ENCODE results near the gene NAV2. TPM values are rescaled to one million over a fixed set of nuclear protein-coding genes. Genes with fewer than 3 reads are reported as not detected.

Gene NAV2
- polyA plus RNA-seq, 3 donors = not detected

- H3K9me3 ChIP-seq (replicated peaks in 1 of 2; ENCODE audit: control insufficient read depth in 1 of 2, insufficient read depth in 1 of 2, low read length in 2 of 2) = no peaks in the 10 kb centered on the region
- intact Hi-C loops (cut with micrococcal nuclease) = no loop called here
- H3K4me1 ChIP-seq (ENCODE audit: control insufficient read depth in 1 of 2, insufficient read depth in 2 of 2, low read length in 2 of 2) = no peaks in the 10 kb centered on the region
- Mint-ChIP-seq H3K27me3 (ENCODE audit: low read depth in 3 of 3) (peaks cover 0 to 6% (median 1%) of the 10 kb centered on the region in 3 donors), H3K27ac (no peak overlapping the region), H3K36me3 (no peaks in the 10 kb centered on the region), H3K4me3 (no peak overlapping the region), H3K9me3 (no peaks in the 10 kb centered on the region), H3K4me1 (no peaks in the 10 kb centered on the region)
- H3K27ac ChIP-seq (ENCODE audit: low read depth in 1 of 2, low read length in 2 of 2) = no peak overlapping the region
- no peaks in the 10 kb centered on the region for H4K20me1 ChIP-seq (ENCODE audit: insufficient read depth, low read length)
- H3K36me3 ChIP-seq (replicated peaks in 1 of 2; ENCODE audit: control insufficient read depth in 1 of 2, insufficient read depth in 2 of 2, low read length in 2 of 2) = no peaks in the 10 kb centered on the region
- H3K9ac ChIP-seq (ENCODE audit: insufficient read depth, low read length, poor library complexity, severe bottlenecking) = no peak overlapping the region
- no peak for DNase-seq
- TF ChIP-seq CTCF (IDR thresholded peaks at IDR 0.05) = no peak
- H3K4me2 ChIP-seq (replicated peaks; ENCODE audit: extremely low read depth, low read length, poor library complexity, severe bottlenecking) = no peak overlapping the region
- H3K4me3 ChIP-seq (replicated peaks in 1 of 3; ENCODE audit: low read depth in 2 of 3, low read length in 3 of 3) = no peak overlapping the region
- no peaks in the 10 kb centered on the region for H3K27me3 ChIP-seq (ENCODE audit: control insufficient read depth in 2 of 2, insufficient read depth in 2 of 2, low read length in 2 of 2)
- no peak overlapping the region for H2AFZ ChIP-seq (ENCODE audit: insufficient read depth, low read depth, low read length, poor library complexity, severe bottlenecking)
- WGBS (ENCODE audit: insufficient coverage) = no CpG with 5 or more reads among the region's 5 CpGs
- H3K79me2 ChIP-seq (ENCODE audit: insufficient read depth, low read length) = no peaks in the 10 kb centered on the region
Observed at GRCh38 chr11:19907008-19907579, 194.5 kb downstream of the NAV2 start.

GRCh38 chr11:19907839-19908238 lies 195.2 kb downstream of the NAV2 start:
- no peaks in the 10 kb centered on the region for H3K36me3 Mint-ChIP-seq
- Histone ChIP-seq H3K9me3 (replicated peaks in 1 of 2; ENCODE audit: control insufficient read depth in 1 of 2, insufficient read depth in 1 of 2, low read length in 2 of 2) (no peaks in the 10 kb centered on the region), H3K27me3 (ENCODE audit: control insufficient read depth in 2 of 2, insufficient read depth in 2 of 2, low read length in 2 of 2) (no peaks in the 10 kb centered on the region), H3K4me1 (ENCODE audit: control insufficient read depth in 1 of 2, insufficient read depth in 2 of 2, low read length in 2 of 2) (no peaks in the 10 kb centered on the region), H3K4me3 (replicated peaks in 1 of 3; ENCODE audit: low read depth in 2 of 3, low read length in 3 of 3) (no peak overlapping the region), H3K27ac (ENCODE audit: low read depth in 1 of 2, low read length in 2 of 2) (no peak overlapping the region), H3K36me3 (replicated peaks in 1 of 2; ENCODE audit: control insufficient read depth in 1 of 2, insufficient read depth in 2 of 2, low read length in 2 of 2) (no peaks in the 10 kb centered on the region), H3K79me2 (ENCODE audit: insufficient read depth, low read length) (no peaks in the 10 kb centered on the region), H2AFZ (ENCODE audit: insufficient read depth, low read depth, low read length, poor library complexity, severe bottlenecking) (no peak overlapping the region), H3K4me2 (replicated peaks; ENCODE audit: extremely low read depth, low read length, poor library complexity, severe bottlenecking) (no peak overlapping the region), H3K9ac (ENCODE audit: insufficient read depth, low read length, poor library complexity, severe bottlenecking) (no peak overlapping the region), H4K20me1 (ENCODE audit: insufficient read depth, low read length) (no peaks in the 10 kb centered on the region)
- peaks cover 0 to 6% (median 1%) of the 10 kb centered on the region in 3 donors for H3K27me3 Mint-ChIP-seq (ENCODE audit: low read depth in 3 of 3)
- WGBS (ENCODE audit: insufficient coverage) = 100% methylated on average over 2 of the region's 4 CpGs
- H3K4me3 Mint-ChIP-seq = no peak overlapping the region
- intact Hi-C loops (cut with micrococcal nuclease) = no loop called here
- no peaks in the 10 kb centered on the region for H3K4me1 Mint-ChIP-seq
- no peak for TF ChIP-seq CTCF (IDR thresholded peaks at IDR 0.05)
- no peaks in the 10 kb centered on the region for H3K9me3 Mint-ChIP-seq
- no peak overlapping the region for H3K27ac Mint-ChIP-seq
- no peak for DNase-seq

All from CD14-positive monocyte (primary cell).